Suprapubic skin (tissue), 4 donors: ENCODE data around the gene REXO1.

Experiments used
- CTCF ChIP-seq, 2 donors: fragments of 200-600 bp in 1 of 2; fragments of 450-650 bp in 1 of 2; sonication (generic) in 1 of 2; IDR thresholded peaks; one replicate each; pipeline ENCODE4 v1.5.1; 2016 to 2019; ENCODE audit warnings: antibody characterized with exemption in 2 of 2, mild to moderate bottlenecking in 1 of 2, moderate library complexity in 1 of 2
- POLR2A ChIP-seq, 2 donors: fragments of 450-650 bp; IDR thresholded peaks; one replicate each; pipeline ENCODE4 v1.6.1; 2017; ENCODE audit warnings: antibody characterized with exemption in 2 of 2, mild to moderate bottlenecking in 2 of 2, moderate library complexity in 2 of 2
- POLR2AphosphoS5 ChIP-seq, 3 donors: sonication (generic); formaldehyde crosslinking; IDR thresholded peaks; one replicate each; pipeline ENCODE4 v1.6.1; 2017; ENCODE audit warnings: antibody characterized with exemption in 3 of 3

DNA sequence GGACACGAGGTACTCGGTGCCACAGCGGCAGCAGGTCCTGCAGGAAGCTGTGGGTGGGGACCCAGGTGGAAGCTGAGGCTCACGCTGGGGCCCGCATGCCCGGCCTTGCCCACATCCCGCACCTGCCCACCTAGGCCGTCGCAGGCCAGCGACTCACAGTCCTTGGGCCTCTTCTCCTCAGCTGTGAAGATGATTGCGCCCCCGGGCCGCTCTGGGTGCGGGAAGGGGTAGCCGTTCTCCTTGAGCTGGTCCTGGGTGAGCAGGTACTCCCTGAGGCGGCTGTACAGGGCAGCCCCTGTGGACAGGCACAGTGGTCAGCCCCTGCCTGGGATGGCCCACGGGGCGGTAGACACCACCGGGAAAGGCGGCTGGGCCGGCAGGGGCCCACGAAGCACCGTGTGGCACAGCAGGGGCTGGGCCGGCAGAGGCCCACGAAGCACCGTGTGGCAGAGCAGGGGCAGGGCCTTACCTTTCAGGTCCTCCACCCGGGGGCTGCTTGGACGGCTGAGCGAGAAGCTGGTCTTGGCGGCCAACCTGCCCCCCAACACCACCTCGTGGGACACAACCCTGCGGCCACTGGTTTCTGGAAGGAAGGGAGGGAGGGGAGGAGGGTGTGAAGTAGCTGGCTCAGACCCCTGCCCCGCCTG, 29.6 kb downstream of the REXO1 start:
- no peak for TF ChIP-seq CTCF (IDR thresholded peaks at IDR 0.05)
- TF ChIP-seq POLR2A (IDR thresholded peaks at IDR 0.05) = no peak
- no peak for TF ChIP-seq POLR2AphosphoS5 (IDR thresholded peaks at IDR 0.05)
